GM21825 (cell line): ENCODE results near the gene UBE3A.

ENCODE experiments used
- ATAC-seq: cut with Tn5 transposase; IDR thresholded peaks from one replicate; pipeline ENCODE4 v1.9.1; 2021; ENCODE audit warnings: mild to moderate bottlenecking, moderate library complexity; ENCODE audit not compliant: unreplicated experiment

The UBE3A gene

GRCh38 chr15:25406846-25407245, 32.0 kb downstream of the UBE3A start:
- no peak for ATAC-seq

- no peak for ATAC-seq
Measured at GRCh38 chr15:25406261-25406660, 32.6 kb downstream of the UBE3A start.

- ATAC-seq = no peak
Measured at GRCh38 chr15:25403771-25404170, 35.1 kb downstream of the UBE3A start.

GRCh38 chr15:25402342-25402741, 36.5 kb downstream of the UBE3A start:
- no peak for ATAC-seq

GRCh38 chr15:25401501-25401900, 37.3 kb downstream of the UBE3A start:
- ATAC-seq = no peak

- ATAC-seq = no peak
Measured at GRCh38 chr15:25397100-25397499, 41.7 kb downstream of the UBE3A start.

GRCh38 chr15:25394898-25395297, 43.9 kb downstream of the UBE3A start:
- ATAC-seq = no peak

- ATAC-seq = no peak
Measured at GRCh38 chr15:25392806-25393205, 46.0 kb downstream of the UBE3A start.

GRCh38 chr15:25391971-25392721, 46.7 kb downstream of the UBE3A start:
- ATAC-seq = no peak

- ATAC-seq = no peak
Measured at GRCh38 chr15:25385986-25386385, 52.8 kb downstream of the UBE3A start.

- no peak for ATAC-seq
Measured at GRCh38 chr15:25381579-25381978, 57.2 kb downstream of the UBE3A start.

GRCh38 chr15:25378501-25378901, 60.3 kb downstream of the UBE3A start:
- ATAC-seq = no peak

GRCh38 chr15:25375557-25375956, 63.3 kb downstream of the UBE3A start:
- ATAC-seq = no peak

- no peak for ATAC-seq
Measured at GRCh38 chr15:25374143-25374542, 64.7 kb downstream of the UBE3A start.

- no peak for ATAC-seq
Measured at GRCh38 chr15:25372298-25372697, 66.5 kb downstream of the UBE3A start.

GRCh38 chr15:25368850-25369249, 70.0 kb downstream of the UBE3A start:
- ATAC-seq = no peak

GRCh38 chr15:25366058-25366457, 72.8 kb downstream of the UBE3A start:
- no peak for ATAC-seq

GRCh38 chr15:25362545-25362944, 76.3 kb downstream of the UBE3A start:
- no peak for ATAC-seq

GRCh38 chr15:25347707-25348106, 91.1 kb downstream of the UBE3A start:
- ATAC-seq = no peak

GRCh38 chr15:25346371-25346770, 92.5 kb downstream of the UBE3A start:
- ATAC-seq = no peak

- no peak for ATAC-seq
Measured at GRCh38 chr15:25345943-25346342, 92.9 kb downstream of the UBE3A start.

GRCh38 chr15:25342629-25343028, 96.2 kb downstream of the UBE3A start:
- no peak for ATAC-seq

GRCh38 chr15:25339431-25339830, 99.4 kb downstream of the UBE3A start:
- ATAC-seq = no peak
